GM10266 (cell line): Measurements from ENCODE around the gene NDUFS4.

ENCODE experiments used
- DNase-seq: peaks from one replicate; pipeline ENCODE4 v3.0.0; 2012; ENCODE audit errors: extremely low spot score
- CTCF ChIP-seq: IDR thresholded peaks from 2 replicates; pipeline ENCODE4 v1.5.1; 2012; ENCODE audit warnings: mild to moderate bottlenecking, low read depth; ENCODE audit not compliant: control insufficient read depth, insufficient read depth; ENCODE audit errors: missing control alignments

Gene NDUFS4

GRCh38 chr5:53613061-53613460 is 52.6 kb downstream of the NDUFS4 start:
- DNase-seq, result no peak
- TF ChIP-seq CTCF, result no peak

DNA sequence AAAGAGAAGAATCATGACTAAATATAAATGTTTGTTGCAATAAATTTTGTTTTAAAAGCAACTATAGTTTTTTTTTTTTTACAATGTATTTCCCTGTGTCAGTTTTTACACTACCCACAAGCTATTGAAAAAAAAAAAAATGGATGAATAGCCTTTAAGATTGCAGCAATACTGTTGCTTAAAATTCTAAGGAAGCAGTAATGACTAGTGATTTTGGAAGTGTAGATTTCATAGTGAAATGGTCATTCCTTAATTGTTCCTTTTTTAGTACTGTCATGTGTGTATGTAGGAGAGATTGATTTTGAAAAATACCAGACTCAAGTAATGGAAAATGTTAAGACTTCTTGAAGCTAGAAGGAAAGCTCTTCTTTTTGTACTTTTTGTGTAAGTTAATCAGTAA is 53.1 kb downstream of the NDUFS4 start:
- TF ChIP-seq CTCF, result no peak
- no peak for DNase-seq

GRCh38 chr5:53614376-53614885 is 54.0 kb downstream of the NDUFS4 start:
- DNase-seq, result no peak
- TF ChIP-seq CTCF, result no peak

GRCh38 chr5:53616939-53617549 is 56.6 kb downstream of the NDUFS4 start:
- TF ChIP-seq CTCF, result no peak
- no peak for DNase-seq

GRCh38 chr5:53631251-53631650 is 70.8 kb downstream of the NDUFS4 start:
- no peak for TF ChIP-seq CTCF

DNA sequence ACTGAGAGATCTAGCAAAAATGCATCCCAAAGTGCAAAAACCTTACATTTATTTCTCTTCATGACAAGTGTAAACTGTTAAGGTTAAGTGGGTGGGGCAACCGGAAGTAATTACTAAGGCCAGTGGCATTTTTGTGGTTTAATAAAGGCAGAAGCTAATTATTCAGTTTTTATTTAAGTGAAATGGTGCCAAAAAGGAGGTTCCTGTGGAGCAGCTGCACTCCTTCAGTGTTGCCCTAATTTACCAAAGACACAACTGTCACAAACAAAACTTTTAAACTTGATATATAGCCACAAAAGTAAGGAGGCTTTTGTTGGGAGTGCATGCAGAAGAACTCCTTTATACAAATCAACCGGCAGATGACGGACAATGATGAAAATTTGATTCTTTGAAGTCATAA is 81.6 kb downstream of the NDUFS4 start:
- no peak for DNase-seq
- TF ChIP-seq CTCF, result no peak

More at GRCh38 chr5:53631251-53631650, 70.8 kb downstream of the NDUFS4 start:
- no peak for DNase-seq

DNA sequence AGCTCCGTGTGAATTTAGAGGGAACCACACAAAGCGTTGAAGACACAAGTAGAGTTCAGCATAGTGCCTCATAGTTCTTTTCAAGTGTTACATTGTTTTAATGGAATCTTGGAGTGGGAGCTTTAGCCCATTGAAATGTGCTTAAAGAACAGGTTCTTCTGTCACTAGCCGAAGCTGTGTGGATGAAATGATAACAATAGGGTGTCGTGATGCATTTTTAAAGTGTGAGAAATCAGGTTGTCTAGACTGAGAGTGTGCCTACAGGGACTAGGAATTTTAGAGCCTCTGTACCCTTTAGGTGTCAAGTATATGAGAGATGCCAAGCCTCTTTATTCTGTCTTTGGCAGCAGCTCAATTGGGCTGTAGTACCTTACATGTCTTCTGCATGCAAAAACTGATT is 83.0 kb downstream of the NDUFS4 start:
- no peak for DNase-seq
- no peak for TF ChIP-seq CTCF
